ENCODE results near the gene KRT28.
A peak's percentile ranks its signal among the peaks of the same experiment; 100 is the strongest.

KRT28 gene, protein sequence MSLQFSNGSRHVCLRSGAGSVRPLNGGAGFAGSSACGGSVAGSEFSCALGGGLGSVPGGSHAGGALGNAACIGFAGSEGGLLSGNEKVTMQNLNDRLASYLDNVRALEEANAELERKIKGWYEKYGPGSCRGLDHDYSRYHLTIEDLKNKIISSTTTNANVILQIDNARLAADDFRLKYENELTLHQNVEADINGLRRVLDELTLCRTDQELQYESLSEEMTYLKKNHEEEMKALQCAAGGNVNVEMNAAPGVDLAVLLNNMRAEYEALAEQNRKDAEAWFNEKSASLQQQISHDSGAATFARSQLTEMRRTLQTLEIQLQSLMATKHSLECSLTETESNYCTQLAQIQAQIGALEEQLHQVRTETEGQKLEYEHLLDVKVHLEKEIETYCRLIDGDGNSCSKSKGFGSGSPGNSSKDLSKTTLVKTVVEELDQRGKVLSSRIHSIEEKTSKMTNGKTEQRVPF

DNA sequence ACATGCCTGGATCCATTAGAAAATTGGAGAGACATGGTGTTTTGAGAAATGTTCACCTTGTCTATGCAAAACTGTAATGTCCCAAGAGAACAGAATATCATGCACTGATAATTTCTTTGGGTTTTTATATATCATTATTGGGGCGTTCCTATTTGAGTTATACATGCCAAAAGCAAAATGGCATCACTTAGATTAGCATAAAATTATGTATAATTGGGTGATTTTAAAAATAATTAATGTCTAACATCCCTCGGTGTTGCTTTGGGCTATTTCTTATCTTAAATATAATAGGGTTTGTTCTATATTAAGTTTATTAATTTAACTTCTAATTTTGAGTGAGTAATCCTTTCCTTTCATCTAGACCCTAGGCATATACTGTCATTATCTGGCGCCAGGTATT is at the start of gene KRT28:
TSS of gene KRT28 (minus strand) at position 101 of the 400 bp plus-strand sequence. CDS start at position 35, 66 bp downstream.
- DNase-seq, result no peak

DNA sequence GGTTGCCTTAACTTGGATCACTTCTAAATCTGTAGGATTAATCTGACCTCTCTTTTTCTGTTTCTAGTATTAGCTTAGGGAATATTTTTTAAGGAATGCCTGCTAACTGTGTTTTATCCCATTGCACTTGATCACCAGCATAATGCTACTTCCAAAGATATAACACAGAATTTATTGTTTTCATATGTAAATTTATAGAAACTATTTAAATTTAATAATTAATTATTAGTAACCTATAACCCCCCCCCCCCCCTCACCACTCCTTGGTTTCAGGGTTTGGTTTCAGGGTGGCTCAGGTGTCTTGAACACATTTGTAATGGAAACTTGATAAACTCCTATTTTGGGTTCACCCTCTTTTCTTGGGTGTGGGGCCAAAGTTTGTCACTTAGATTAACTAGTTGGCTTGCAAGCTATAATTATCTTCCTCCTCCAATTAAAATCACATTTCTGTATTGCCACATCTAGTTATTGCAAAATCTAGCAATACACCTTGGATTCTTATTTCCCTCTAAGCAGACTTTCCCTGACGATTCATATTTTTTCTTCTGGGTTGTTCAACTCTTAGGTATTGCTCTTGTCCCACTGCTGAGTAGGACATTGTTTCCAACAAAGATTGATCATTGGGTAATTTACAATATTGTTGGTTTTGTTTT is 49.0 kb upstream of the KRT28 start:
- no peak for DNase-seq

- no peak for DNase-seq
Measured at GRCh38 chr17:40846515-40847144, 46.9 kb upstream of the KRT28 start.

GRCh38 chr17:40844671-40845107 is 44.9 kb upstream of the KRT28 start:
- DNase-seq, result no peak

DNA sequence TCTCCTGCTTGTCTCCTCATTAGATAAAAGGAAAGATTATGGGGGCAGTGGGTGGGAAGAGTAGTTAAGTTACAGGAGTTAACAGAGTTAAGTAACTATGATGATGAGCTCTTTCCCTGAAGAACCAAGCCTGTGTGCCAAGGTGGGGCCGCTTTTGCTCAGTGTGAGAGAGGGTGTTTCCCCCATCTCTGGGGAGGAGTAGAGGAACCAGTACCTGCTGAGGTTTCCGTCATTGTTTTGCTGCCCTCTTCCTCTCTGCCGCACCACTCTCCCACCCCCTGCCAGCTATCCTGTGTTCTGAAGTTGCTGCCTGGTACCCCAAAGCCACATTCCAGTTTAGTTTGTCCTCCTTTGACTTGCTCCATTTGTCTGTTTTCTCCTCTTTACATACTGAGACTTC is 43.5 kb upstream of the KRT28 start:
- no peak for DNase-seq

DNA sequence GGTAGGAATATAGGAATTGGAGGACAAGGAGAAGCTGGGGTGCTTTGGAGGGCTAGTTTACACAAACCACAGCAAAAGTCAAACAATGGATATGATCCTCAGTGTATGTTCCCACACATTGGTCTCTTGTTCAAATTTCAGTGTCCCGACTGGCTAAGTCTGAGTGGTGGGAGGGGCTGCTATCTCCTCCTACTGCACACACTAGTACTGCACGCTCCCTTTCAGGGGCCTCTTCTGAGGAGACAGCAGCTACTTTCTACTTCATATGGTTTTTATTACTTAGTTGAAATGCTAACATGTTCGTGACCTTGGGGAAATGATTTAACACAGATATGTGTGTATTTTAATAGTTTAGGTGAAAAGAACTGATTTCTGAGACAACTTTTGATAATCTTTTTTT is 41.5 kb upstream of the KRT28 start:
- no peak for DNase-seq

GRCh38 chr17:40839194-40839593 is 39.4 kb upstream of the KRT28 start:
- no peak for DNase-seq

DNA sequence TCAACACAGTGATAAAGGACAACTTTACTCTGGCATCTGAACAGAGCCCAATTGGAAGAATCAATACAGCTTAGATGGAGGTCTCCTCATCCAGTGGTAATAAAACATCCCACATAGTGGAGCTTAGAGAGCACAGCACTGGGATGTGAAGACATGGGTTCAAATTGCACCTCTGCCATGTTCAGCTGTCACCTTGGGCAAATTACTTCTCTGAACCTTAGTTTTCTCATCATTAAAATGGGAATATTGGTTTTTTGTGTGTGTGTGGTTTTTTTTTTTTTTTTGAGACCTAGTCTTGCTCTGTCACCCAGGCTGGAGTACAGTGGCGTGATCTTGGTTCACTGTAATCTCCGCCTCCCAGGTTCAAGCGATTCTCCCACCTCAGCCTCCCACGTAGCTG is 36.3 kb upstream of the KRT28 start:
- DNase-seq, result no peak

DNA sequence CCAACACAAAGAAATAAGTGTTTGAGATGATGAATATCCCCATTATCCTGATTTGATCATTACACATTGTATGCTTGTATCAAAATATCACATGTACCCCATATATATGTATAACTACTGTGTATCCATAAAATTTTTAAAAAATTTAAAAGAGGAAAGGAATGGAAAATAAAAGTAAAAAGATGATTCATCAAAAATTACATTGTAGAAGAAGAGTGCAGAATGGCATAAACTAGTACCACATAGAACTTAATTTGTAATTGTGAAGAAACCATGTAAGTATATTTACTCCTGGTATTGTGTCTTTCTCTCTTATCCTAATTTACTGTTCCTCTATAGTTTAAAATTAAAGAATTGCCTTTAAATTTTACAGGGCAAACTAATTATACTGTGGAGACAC is 34.1 kb upstream of the KRT28 start:
- DNase-seq, result no peak

GRCh38 chr17:40832840-40833239 is 33.1 kb upstream of the KRT28 start:
- no peak for DNase-seq

- no peak for DNase-seq
Measured at GRCh38 chr17:40830085-40830776, 30.5 kb upstream of the KRT28 start.

- DNase-seq, result no peak
Measured at GRCh38 chr17:40828454-40829044, 28.8 kb upstream of the KRT28 start.

DNA sequence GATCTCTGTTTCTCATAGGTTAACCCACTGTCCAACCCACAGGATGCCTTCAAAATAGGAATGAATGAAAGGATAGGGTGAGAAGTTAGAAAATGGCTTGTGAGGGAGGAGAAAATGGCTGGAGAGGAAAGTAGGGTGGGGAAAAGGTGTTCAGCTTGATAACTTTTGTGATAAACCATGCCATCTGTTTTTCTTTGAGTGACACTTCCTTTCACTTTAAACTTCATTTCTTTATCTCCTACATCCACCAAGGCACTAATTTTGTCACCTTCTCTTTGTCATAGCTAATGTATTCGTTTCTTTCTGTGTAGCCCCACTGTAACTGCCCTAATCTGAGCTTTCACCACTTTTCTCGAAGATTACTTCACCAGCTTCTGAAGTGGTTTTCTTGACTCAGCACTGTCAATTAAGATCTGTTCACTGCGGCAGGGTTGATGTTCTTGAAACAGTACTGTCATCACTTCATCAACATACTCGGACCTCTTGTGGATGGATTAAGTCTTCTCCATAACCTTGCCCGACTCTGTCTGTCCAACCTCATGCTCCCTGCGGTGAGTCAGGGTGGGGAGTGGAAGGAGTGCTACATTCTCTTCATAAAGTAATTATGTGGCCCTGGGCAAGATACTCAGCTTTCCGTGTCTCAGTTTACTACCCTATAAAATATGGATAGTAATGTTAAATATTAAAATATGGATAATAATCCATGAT is 28.1 kb upstream of the KRT28 start:
- DNase-seq, result peak; percentile 9

- no peak for DNase-seq
Measured at GRCh38 chr17:40825599-40825998, 25.8 kb upstream of the KRT28 start.

DNA sequence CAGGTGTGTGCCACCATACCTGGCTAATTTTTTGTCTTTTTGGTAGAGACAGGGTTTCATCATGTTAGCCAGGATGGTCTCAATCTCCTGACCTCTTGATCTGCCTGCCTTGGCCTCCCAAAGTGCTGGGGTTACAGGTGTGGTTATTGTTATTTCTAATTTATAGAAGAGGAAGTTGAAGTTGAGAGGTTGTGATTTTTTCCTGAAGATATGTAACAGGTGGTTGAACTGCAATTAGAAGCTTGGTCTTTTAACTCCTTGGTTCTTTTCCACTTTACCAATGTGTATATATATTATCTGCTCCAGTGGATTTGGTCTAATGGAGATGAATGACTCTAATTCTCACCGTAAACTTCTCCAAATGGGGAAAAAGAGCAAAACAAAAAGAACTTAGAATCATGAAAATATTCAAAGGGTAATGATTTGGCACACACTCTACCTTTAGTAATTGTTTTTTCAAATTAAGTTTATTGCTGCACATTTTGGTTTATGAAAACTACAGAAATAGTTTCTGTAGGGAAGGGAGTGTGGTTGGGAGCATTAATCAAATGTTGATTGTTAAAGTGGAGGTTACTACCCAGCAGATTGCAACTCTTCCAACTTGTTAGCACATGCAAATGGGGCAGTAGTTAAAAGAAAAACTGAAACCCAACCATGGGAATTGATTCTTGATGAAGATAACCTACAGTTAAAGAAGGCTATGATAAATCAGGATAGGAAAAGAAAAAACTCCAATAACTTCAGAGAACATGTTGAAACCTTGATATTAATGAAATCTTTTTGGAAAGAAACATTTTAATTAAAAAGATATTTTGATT is 24.5 kb upstream of the KRT28 start:
- DNase-seq, result no peak

DNA sequence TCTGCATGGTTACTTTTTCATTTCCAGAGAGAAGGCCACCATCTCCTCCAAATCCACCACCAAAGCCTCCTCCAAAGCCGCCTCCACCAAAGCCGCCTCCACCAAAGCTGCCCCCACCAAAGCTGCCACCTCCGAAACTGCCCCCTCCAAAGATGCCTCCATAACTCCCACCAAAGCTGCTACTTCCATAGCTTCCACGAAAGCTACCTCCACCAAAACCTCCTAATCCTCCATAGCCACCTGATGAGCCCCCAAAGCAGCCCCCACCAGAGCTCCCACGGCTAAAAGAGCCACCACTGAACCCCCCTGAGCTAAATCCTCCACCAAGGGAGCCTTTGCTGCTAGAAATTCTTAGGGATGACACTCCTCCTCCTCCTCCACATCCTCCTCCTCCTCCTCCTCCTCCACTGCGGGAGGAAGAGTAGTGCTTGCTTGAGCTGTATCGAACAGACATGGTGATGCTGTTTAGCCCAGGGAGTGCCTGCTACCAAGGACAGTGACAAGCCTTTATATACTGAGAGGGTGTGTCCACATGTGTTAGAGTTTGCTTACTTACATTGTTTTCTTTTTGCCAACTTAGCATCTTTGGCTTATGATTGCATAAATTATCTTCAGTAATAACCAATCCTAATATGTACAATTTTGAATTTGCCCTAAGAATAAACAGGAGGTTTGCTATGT is 22.5 kb upstream of the KRT28 start, which contains the start of gene KRT10:
TSS of gene KRT10 (minus strand) at position 483 of the 681 bp plus-strand sequence. CDS start at position 454, 29 bp downstream.
- no peak for DNase-seq

DNA sequence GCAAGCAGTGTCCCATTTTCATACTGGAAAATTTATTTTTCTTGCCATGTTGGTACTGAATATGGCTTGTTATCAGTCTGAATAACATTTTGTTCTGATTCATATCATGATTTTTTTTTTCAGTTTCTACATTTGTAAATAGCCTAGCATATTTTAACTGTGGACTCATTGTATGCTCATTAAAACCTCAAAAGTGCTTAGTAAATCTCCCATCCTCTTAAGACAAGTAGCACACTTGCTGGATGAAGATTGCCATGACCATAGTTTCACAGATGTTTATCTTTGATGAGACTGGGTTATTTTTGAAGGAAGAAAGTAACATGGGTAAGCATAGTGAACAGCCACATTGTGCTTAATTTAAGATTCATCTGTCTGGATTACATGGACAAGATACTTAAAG is 21.8 kb upstream of the KRT28 start:
- DNase-seq, result no peak

DNA sequence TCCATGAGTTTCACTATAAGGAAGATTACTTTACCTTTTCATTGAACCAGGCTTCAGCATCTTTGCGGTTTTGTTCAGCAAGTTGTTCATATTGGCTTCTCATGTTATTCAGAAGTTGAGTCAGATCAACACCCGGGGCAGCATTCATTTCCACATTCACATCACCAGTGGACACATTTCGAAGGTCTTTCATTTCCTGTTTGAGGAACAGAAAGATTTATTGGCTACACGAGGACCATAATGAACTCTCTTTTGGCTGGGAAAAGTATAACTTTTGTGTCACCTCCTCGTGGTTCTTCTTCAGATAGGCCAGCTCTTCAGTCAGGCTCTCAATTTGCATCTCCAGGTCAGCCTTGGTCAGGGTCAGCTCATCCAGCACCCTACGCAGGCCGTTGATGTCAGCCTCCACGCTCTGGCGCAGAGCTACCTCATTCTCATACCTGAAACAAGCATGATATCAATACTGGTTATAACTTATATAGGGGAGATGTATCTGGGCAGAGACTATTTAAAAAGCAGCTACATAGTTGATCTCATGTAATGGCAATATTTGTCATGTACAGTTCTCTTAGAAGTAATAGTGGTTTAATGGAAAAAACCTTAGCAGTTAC is 20.6 kb upstream of the KRT28 start:
- peak; percentile 9 for DNase-seq

DNA sequence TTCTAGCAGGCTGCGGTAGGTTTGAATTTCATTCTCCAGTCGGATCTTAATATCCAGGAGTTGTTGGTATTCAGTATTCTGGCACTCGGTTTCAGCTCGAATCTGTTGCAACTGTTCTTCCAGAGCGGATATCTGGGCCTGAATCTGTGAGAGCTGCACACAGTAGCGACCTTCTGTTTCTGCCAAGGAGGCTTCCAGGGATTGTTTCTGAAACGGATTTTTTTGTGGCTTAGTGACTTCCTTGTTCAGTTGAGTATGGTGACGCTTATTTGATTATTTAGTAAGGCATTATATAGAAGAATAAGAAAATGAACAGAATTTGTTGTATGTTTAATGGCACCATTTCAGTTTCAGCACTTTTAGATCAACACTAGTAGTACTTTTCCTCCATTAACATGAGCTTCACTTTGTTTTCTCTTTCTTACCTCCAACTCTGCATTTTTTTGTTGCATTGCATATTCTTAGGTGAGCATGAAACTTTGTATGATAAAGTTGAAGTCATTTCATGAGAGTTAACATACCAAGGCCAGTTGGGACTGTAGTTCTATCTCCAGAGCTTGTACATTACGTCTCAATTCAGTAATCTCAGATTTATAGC is 19.9 kb upstream of the KRT28 start:
- no peak for DNase-seq

Data from stimulated activated CD4-positive, alpha-beta T cell treated with anti-CD3 and anti-CD28 coated beads, Interleukin-1b, Interleukin-23, amount 100 ng/mL, for 48 hours (primary cell).